ENCODE data around the gene BATF.

BATF gene

GRCh38 chr14:75501080-75501479 is 21.2 kb upstream of the BATF start:
- DNase-seq: no peak

DNA sequence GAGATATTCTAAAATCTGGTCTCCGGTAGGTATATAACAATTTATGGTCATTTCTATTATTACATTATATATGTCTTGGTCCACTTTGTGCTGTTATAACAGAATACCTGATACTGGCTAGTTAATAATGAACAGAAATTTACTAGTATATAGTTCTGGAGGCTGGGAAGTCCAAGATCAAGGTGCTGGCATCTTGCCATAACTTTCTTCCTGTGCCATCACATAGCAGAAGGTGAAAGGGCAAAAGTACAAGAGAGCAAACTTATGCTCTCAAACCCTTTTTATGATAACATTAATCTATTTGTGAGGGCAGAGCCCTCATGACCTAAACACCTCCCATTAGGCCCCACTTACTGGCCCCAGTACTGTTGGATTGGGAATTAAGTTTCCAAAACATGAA is 17.9 kb upstream of the BATF start:
- no peak for DNase-seq

DNA sequence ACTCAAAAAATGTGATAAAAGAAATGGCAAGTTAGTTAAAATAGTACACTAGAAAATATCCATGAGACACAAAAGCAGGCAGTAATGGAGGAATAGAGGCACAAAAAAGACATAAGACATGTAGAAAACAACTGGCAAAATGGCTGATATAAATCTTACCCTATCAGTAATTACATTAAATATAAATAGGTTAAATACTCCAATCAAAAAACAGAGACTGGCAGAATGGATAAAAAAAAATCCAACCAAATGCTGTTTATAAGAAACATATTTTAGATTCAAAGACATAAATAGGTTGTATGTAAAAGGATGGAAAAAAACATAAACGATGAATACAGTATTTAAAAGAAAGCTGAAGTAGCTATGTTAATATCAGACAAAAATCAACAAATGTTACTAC is 15.3 kb upstream of the BATF start:
- DNase-seq: no peak

GRCh38 chr14:75510547-75510946 is 11.7 kb upstream of the BATF start:
- no peak for DNase-seq

DNA sequence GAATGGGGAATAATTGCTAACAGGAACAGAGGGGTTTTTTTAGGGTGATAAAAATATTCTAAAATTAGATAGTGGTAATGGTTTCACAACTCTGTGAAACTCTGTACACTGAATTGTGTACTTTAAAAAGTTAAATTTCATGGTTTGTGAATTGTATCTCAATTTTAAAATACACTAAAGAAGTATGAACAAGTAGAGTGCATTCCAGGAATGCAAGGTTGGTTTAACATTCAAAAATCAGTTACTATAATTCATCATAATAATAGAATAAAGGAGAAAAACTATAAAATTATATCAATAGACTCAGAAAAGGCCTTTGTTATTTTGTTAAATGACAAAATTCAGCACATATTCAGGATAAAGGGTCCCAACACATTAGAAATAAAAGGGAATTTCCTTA is 11.1 kb upstream of the BATF start:
- no peak for DNase-seq

DNA sequence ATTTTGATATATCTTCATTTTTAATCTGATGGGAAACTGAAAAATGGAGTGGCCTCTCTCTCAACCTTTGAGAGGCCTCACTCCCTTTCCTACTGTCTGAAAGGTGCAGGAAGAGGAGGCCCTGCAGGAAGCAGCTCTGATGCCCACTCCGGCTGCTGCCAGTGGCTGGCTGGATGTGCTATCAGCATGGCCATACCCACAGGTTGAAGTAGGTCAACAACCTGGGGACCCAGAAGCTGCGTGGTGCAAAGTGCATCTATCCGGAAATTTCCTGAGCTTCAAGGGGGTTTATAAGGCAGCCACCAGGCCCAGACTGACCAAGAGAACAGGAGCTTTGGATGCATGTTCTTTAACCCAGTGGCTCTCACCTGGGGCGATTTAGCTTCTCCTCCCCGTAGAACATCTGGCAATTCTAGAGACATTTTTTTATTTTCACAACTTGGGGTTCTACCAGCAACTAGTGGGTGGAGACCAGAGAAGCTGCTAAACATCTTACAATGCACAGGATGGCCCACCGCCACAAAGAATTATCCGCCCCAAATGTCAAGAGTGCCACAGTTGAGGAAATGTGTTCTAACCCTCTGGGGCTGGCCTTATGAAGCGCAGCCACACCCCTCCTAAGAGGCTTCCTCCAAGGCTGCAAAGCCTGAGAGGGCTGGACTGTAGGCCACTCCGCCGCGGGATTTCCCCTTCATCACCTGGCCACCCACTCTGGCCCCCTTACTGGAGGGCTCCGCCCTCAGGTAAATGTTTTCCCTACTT is 8.2 kb upstream of the BATF start:
- DNase-seq: no peak

DNA sequence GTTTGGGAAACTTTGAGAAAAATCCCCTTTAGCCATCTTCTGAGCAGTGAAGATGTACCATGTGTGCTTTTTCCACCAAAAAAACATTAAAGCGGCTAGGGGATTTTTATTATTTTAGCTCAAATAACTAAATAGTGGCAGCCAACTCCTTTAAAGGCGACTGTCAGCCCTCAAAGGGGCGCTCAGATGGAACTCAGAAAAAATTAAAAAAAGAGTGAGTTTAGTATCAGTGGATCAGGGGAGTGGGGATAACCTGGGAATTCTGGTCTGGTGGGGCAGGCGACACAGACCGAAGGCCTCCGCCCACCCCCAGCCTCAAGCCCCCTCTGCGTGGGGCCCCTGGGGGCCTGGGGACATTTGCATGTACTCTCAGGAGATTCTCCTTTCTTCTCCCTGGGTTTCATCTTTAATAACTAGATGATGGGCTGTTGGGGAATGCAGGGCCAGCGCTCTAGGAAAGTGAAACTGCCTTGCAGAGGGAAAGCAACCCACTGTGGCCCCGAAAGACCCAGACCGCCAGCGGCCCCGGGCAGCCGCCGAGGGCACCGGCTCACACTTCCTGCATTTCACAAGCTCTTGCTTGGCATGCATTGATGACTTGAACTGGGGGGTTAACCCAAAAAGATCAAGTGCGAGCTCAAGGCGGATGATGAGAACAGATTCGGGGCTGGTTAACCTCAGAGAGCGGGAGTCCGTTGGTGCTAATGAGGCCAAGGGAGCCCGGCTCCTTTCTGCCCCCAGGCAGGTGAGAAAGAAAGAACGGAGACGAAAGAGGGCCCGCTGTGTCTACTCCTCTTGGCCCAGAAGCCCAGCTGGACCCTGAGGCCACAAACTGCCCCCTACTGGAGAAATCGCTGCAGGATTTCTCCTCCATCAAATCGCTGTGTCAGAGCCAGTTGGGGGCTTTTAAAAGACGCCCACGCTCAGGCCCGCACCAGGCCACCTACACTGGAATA is 7.3 kb upstream of the BATF start:
- no peak for DNase-seq

GRCh38 chr14:75515629-75515996 is 6.7 kb upstream of the BATF start:
- no peak for DNase-seq

GRCh38 chr14:75518625-75519024 is 3.6 kb upstream of the BATF start:
- no peak for DNase-seq

- no peak for DNase-seq
These were observed 2.9 kb upstream of the BATF start for GRCh38 chr14:75519394-75519793.

GRCh38 chr14:75519826-75520728 is 2.2 kb upstream of the BATF start:
- DNase-seq: no peak

DNA sequence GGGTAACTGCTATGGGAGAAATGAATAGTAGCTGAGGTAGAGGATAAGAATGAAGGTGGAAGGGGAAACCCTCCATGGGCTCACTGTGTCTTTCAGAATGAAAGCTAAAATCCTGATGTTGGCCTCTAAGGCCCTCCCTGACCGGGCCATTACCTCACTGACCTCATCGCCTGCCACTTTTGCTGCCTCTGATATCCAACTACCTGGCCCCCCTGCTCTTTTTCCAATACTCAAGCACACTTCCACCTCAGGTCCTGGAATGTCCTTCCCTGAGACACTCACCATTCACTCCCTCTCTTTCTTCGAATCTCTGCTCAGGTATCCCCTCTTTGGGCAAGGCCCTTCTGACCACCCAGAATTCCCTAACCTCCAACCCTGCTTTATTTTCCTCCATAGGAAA is 1.4 kb upstream of the BATF start:
- DNase-seq: no peak

DNA sequence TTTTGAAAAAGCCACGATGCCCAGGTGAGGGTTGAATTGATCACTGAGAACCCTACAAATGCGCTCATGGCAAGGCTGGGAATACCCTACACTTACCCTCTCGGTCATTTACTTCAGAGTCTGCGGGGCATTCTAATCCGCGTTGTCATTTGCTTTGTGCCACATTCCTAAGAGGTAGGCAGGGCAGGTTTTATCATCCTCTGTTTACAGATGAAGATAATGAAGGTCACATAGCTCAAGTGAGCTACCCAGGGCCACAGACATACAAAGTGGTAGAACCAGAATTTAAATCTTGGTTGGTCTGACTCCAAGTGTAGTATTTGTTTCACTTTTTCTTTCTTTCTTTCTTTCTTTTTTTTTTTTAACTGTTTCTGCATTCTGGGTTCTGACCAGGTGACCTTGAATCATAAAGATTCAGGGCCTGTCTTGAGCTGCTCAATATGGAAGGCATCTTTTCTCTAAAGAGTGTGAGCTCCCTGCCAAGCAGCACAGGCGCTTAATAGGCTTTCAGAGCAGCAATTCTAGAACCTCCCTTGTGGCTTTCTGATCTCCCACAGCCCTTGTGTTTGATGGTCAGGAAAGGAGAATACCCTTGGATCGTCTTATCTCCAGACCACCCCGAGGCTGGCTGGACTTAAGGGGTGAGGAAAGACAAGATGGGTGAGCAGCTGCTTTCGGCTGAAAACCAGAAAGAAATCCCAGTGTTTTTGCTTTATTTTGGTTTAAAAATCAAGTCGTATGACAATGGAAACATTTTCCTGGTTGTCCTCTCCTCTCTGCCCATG is 662 bp upstream of the BATF start:
- DNase-seq: no peak

DNA sequence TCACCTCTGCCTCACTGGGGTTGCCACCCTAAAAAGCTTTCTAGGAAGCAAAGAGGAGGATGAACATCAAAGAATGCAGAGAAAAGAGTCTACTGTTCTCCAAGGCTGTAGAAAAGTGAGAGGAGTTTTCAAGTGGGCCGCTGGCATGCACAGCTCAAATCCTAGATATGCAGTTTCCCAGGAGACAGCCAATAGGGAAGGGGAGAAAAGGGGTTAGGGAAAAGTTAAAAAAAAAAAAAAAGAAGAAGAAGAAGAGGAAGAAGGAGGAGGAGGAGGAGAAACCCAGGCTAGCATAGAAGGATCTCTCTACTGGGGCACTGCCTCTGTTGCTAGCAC is 682 bp downstream of the BATF start:
- no peak for DNase-seq

- DNase-seq: no peak
These were observed 1.5 kb downstream of the BATF start for GRCh38 chr14:75523771-75524171.

- DNase-seq: no peak
These were observed 3.7 kb downstream of the BATF start for GRCh38 chr14:75525969-75526368.

DNA sequence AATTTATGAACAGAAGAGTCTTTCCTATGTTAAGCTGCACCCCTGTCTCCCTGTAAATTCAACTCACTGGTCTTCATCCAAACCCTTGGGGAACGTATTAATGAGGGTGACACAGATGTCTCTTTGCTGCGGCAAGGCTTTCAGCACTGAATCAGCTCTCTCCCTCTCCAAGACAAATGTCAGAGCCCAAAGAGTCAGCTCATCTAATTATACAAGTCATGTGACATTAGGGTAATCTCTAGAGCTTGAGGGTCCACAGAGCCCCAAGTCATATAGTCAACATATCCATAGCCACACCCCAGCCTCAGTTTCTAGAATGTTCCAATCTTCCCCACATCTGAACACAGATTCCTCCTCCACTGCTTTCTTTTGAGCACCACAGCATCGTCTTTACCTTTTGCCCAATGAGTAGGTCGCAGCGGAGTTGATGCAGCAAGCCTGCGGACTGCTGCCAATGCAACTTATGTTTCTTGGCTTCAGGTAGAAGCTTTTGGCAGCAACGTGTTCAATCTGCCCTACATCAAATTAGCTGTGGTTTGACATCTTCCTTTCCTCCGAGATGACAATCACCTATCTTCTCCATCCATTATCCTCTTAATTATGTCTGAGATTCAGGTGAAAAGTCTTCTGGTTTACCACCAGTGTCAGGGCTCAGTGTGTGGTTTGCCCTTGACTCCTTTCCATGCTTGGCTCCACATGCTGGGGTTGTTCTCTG is 5.3 kb downstream of the BATF start:
- DNase-seq: no peak

- DNase-seq: no peak
These were observed 9.0 kb downstream of the BATF start for GRCh38 chr14:75531256-75531655.

DNA sequence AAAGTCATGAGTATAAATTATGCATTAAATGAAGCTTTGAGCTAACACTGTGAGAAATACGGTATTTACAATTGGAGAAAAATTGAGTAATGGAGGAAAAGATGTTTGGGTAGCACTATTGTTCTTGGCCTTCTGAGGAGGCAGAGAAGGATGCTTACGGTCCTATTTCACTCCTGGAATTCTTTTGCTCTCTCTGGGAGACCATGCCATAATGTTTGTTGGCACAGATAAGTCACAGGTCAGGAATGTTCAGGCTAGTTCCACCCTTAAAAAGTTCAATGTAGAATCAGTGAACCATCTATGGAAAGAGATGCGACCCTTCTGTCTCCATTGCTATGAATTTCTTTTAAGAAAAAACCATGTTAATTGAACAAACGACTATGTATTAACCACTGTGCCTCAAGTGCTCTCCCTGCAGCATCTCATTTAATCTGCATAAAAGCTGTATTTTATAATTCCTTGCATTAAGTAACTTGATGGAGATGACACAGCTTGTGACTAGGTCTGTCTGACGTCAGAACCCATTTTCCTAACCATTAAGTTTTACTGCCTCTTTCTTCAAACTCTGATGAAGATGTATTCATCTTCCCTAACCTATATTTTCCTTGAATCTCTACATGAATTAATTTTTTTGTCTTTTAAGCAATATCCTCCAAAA is 9.5 kb downstream of the BATF start:
- DNase-seq: no peak

- DNase-seq: no peak
These were observed 11.7 kb downstream of the BATF start for GRCh38 chr14:75533791-75534555.
